NB4 (cell line): ENCODE data around the gene UST.

Experiments used
- CTCF ChIP-seq: IDR thresholded peaks from one replicate; pipeline ENCODE4 v1.5.1; 2012; ENCODE audit warnings: low read depth, low read length
- POLR2A ChIP-seq: IDR thresholded peaks from 2 replicates; pipeline ENCODE4 v1.6.1; 2011; ENCODE audit warnings: mild to moderate bottlenecking; ENCODE audit not compliant: insufficient read length; ENCODE audit errors: extremely low read depth

- TF ChIP-seq CTCF (no peak), POLR2A (no peak)
Observed at GRCh38 chr6:148864941-148865340, 118.1 kb downstream of the UST start.
